ENCODE results near the gene CA10. TPM values are rescaled to one million over a fixed set of nuclear protein-coding genes. Genes with fewer than 3 reads are reported as not detected.

CA10 gene
- total and polyA plus RNA-seq, 2 donors (not counting 3 experiments of a cell fraction or from before 2014, with no cell fraction given) = not detected

DNA sequence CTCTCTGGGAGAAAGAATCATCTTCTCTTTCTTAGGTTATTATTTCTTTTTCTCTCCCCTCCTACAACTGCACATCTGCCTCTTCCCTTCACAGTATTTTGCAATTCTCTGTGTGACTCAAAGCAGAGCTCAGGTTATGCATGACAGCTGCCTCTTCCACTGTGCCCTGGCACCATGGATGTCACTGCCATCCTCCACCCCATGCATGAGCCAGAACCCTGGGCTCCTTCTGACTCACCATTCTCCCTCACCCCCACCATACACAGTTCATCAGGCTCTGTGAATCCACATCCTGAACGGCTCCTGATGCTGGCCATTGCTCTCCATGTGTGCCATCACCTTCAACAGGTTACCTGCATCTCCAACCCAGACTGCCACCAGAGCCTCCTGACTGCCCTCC is 23.9 kb downstream of the CA10 start:
- intact Hi-C loops (cut with micrococcal nuclease) (no loop called here), dilution Hi-C loops (cut with MboI; ENCODE audit: extremely low pct_ligation_motif_present, low sequenced_read_pairs) (no loop called here)
- H3K9me1 ChIP-seq (replicated peaks; ENCODE audit: control insufficient read depth, extremely low read depth, insufficient read depth, low read length) = no peaks in the 10 kb centered on the region
- CTCF ChIA-PET = no interaction called here
- H3K4me3 ChIP-seq (replicated peaks in 1 of 3; ENCODE audit: insufficient read depth in 1 of 3, low read depth in 1 of 3, low read length in 3 of 3) = no peak overlapping the region
- no peak for FAIRE-seq
- H3K79me2 ChIP-seq (ENCODE audit: control insufficient read depth, insufficient read depth, low read length) = no peaks in the 10 kb centered on the region
- no peaks in the 10 kb centered on the region for H3K27me3 ChIP-seq (ENCODE audit: control insufficient read depth in 2 of 2, insufficient read depth in 2 of 2, low read length in 2 of 2)
- no peak overlapping the region for H2AFZ ChIP-seq (ENCODE audit: low read depth, low read length)
- POLR2A ChIA-PET = no interaction called here
- no peak overlapping the region for H3K4me2 ChIP-seq (ENCODE audit: insufficient read depth, low read length)
- H3K36me3 ChIP-seq (ENCODE audit: control insufficient read depth in 2 of 2, extremely low read depth in 1 of 2, insufficient read depth in 2 of 2, low read length in 2 of 2) = no peaks in the 10 kb centered on the region
- H4K20me1 ChIP-seq (replicated peaks; ENCODE audit: control insufficient read depth, extremely low read depth, insufficient read depth, low read length) = no peaks in the 10 kb centered on the region
- H3K9me3 ChIP-seq (replicated peaks; ENCODE audit: control insufficient read depth, insufficient read depth, low read length) = peaks cover 2% of the 10 kb centered on the region
- no peak for DNase-seq (ENCODE audit: low read depth, low spot score)
- BruUV-seq (replicated peaks) = no TSS peak
- no peak overlapping the region for H3K9ac ChIP-seq (replicated peaks; ENCODE audit: extremely low read depth, insufficient read depth, low read length)
- no peak overlapping the region for H3K27ac ChIP-seq (ENCODE audit: insufficient read depth, low read depth, low read length)
- H3K4me1 ChIP-seq (ENCODE audit: control insufficient read depth, extremely low read depth, insufficient read depth, low read length) = no peaks in the 10 kb centered on the region
- TF ChIP-seq EZH2 (IDR thresholded peaks at IDR 0.05; ENCODE audit: borderline replicate concordance, low read depth, low read length, severe bottlenecking) (no peak), MYC (IDR thresholded peaks at IDR 0.05; ENCODE audit: low read depth, low read length) (no peak)

DNA sequence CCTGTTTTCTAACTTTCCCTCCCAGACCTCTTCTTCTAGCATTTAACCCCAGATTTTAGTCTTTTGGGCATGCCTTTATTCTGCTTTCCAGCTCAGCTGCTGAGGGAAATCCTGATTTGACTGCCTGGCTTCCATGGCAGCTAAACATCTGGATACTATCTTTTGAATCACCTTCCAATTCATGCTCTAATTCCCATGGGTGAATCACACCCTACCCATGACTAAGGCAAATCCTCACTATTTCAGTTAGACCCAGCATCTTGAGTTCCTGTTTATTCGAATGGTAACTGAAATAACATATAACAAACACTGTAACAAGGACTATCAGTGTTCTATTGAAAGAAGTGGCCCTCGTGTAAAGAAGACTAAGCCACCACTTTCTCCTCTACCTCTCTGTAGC is 29.8 kb downstream of the CA10 start:
- FAIRE-seq = no peak
- Histone ChIP-seq H3K36me3 (ENCODE audit: control insufficient read depth in 2 of 2, extremely low read depth in 1 of 2, insufficient read depth in 2 of 2, low read length in 2 of 2) (no peaks in the 10 kb centered on the region), H3K79me2 (ENCODE audit: control insufficient read depth, insufficient read depth, low read length) (no peaks in the 10 kb centered on the region), H3K4me2 (ENCODE audit: insufficient read depth, low read length) (no peak overlapping the region), H3K27ac (ENCODE audit: insufficient read depth, low read depth, low read length) (no peak overlapping the region), H3K27me3 (ENCODE audit: control insufficient read depth in 2 of 2, insufficient read depth in 2 of 2, low read length in 2 of 2) (no peaks in the 10 kb centered on the region), H3K9me3 (replicated peaks; ENCODE audit: control insufficient read depth, insufficient read depth, low read length) (peaks cover 4% of the 10 kb centered on the region), H3K9ac (replicated peaks; ENCODE audit: extremely low read depth, insufficient read depth, low read length) (no peak overlapping the region), H3K4me1 (ENCODE audit: control insufficient read depth, extremely low read depth, insufficient read depth, low read length) (no peaks in the 10 kb centered on the region), H3K9me1 (replicated peaks; ENCODE audit: control insufficient read depth, extremely low read depth, insufficient read depth, low read length) (no peaks in the 10 kb centered on the region), H2AFZ (ENCODE audit: low read depth, low read length) (no peak overlapping the region), H3K4me3 (replicated peaks in 1 of 3; ENCODE audit: insufficient read depth in 1 of 3, low read depth in 1 of 3, low read length in 3 of 3) (no peak overlapping the region), H4K20me1 (replicated peaks; ENCODE audit: control insufficient read depth, extremely low read depth, insufficient read depth, low read length) (no peaks in the 10 kb centered on the region)
- intact Hi-C loops (cut with micrococcal nuclease) = no loop called here
- no peak for DNase-seq (ENCODE audit: low read depth, low spot score)
- BruUV-seq (replicated peaks) = no TSS peak
- dilution Hi-C loops (cut with MboI; ENCODE audit: extremely low pct_ligation_motif_present, low sequenced_read_pairs) = no loop called here
- CTCF ChIA-PET = no interaction called here
- TF ChIP-seq MYC (IDR thresholded peaks at IDR 0.05; ENCODE audit: low read depth, low read length) (no peak), FOS (IDR thresholded peaks at IDR 0.05; ENCODE audit: borderline replicate concordance, insufficient read depth, low read length) (no peak), EZH2 (IDR thresholded peaks at IDR 0.05; ENCODE audit: borderline replicate concordance, low read depth, low read length, severe bottlenecking) (no peak), POLR2AphosphoS5 (IDR thresholded peaks at IDR 0.05; ENCODE audit: insufficient read depth, low read depth, low read length) (no peak), JUN (IDR thresholded peaks at IDR 0.05; ENCODE audit: borderline replicate concordance, insufficient read depth, insufficient read length, low read depth) (no peak), GATA2 (IDR thresholded peaks at IDR 0.05; ENCODE audit: insufficient read depth, insufficient read length, low read depth, low read length) (no peak)
- TF ChIP-seq, protein P1, sequence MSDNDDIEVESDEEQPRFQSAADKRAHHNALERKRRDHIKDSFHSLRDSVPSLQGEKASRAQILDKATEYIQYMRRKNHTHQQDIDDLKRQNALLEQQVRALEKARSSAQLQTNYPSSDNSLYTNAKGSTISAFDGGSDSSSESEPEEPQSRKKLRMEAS (IDR thresholded peaks at IDR 0.05; ENCODE audit: insufficient read depth, insufficient read length) = no peak
- TF ChIP-seq, protein P2, sequence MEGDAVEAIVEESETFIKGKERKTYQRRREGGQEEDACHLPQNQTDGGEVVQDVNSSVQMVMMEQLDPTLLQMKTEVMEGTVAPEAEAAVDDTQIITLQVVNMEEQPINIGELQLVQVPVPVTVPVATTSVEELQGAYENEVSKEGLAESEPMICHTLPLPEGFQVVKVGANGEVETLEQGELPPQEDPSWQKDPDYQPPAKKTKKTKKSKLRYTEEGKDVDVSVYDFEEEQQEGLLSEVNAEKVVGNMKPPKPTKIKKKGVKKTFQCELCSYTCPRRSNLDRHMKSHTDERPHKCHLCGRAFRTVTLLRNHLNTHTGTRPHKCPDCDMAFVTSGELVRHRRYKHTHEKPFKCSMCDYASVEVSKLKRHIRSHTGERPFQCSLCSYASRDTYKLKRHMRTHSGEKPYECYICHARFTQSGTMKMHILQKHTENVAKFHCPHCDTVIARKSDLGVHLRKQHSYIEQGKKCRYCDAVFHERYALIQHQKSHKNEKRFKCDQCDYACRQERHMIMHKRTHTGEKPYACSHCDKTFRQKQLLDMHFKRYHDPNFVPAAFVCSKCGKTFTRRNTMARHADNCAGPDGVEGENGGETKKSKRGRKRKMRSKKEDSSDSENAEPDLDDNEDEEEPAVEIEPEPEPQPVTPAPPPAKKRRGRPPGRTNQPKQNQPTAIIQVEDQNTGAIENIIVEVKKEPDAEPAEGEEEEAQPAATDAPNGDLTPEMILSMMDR (IDR thresholded peaks at IDR 0.05; ENCODE audit: extremely low read depth in 1 of 2, insufficient read depth in 1 of 2, low read depth in 1 of 2, low read length in 2 of 2) = no peak
- POLR2A ChIA-PET = no interaction called here
